GM18873 (cell line): ENCODE measurements around the gene C10orf105.

Experiments
- ATAC-seq: cut with Tn5 transposase; IDR thresholded peaks from one replicate; pipeline ENCODE4 v1.9.1; 2021; ENCODE audit warnings: mild to moderate bottlenecking, moderate library complexity, moderate number of reproducible peaks; ENCODE audit not compliant: unreplicated experiment, low FRiP score

C10orf105 gene

DNA sequence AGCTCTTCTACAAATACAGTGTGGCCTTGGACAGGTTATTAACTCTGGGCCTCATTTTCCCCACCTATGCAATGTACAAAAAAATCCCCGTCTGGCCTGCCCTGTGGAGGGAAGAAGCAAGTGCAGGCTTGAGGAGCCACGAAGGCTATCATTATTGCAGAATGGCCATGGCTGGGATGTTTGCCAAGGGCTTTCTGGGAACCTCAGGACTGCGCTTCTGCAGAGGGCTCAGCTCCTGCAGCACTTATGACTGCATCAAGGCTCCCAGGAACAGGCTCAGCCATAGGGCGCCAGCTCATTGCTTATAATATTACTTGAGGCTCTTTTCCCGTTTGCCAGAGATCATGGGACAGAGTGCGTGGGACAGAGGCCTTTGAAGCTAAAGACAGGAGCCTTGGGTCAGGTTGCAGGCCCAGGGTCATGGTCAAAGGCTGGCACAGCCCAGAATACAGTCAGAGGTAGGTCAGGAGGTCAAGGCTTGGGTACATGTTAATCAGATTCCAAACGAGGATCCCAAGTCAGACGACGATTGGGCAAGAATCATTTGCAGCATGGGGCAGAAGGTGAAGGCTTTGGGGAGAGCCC, 20.6 kb upstream of the C10orf105 start:
- ATAC-seq = no peak

DNA sequence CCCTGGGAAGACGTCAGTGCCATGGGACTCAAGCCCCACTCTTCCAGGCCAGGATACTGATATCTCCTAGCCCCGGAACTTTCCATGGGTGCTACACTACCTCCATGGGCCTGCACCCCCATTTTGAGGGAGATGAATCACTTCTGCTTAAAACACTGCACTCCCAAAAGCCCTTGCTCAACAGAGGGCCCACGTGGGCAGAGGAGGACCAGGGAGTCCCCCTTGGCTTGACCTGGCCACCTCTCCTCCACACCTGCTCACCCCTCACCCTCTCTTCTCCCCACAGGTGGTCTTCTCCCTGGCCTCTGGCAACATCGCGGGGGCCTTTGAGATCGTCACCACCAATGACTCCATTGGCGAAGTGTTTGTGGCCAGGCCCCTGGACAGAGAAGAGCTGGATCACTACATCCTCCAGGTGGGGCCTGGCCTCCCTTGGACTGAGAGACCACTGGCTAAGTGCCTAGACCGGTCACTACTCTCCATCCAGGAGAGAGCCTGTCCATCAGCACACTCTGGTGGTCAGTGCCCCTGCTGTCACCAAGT, 19.9 kb upstream of the C10orf105 start:
- ATAC-seq = no peak

DNA sequence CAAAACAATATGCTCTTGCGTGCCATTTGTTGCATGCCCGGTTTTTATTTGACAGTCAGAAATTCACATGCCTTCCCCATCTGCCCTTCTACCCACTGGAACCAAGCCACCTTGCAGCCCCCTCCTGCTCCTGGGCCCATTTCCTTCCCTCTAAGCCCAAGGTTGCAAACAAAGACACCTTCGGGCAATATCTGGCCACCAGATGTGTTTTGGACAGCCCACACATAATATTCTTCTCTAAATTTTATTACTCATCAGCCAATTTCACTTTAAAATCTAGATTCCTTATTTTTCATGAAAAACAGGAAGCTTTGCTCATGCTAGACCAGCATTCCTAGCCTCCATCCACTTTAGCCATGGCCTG, 18.2 kb upstream of the C10orf105 start:
- no peak for ATAC-seq

DNA sequence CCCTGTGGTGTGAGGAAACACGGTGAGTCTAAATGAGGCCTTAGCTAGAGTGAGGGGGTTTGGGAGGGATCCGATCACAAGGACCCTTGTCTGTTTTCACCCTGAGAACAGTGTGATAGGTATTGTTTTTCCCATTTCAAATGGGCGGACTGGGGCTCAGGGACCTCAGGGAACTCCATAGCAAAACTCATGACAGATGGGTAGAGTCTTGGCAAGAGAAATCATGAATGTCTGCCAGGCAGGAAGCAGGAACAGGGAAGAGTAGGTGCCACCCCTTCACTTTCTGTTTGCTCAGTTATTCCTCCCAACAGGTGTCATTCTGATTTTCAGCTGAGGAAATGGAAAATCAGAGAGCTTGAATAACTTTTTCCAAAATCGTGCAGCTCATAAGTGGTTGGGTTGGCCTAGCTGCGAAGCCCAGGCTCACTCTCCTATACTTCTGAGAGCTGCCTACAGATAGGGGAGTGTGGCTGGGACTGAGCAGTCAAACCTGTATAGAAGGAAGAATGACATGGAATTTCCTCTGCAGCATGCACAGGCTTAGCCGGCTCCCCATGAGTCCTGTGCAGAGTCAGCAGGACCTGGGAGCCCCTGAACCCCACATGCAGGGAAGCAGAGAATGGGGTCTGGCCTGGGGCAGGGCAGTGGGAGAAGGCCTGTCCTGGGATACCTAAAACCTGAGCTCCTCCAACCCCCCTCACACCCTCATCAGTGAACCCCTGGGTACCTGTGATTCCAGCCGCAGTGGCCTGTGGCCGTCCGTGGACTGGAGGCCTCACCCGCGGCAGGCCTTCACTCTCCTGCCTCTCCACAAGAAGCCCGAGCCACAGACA, 17.6 kb upstream of the C10orf105 start:
- ATAC-seq = no peak

DNA sequence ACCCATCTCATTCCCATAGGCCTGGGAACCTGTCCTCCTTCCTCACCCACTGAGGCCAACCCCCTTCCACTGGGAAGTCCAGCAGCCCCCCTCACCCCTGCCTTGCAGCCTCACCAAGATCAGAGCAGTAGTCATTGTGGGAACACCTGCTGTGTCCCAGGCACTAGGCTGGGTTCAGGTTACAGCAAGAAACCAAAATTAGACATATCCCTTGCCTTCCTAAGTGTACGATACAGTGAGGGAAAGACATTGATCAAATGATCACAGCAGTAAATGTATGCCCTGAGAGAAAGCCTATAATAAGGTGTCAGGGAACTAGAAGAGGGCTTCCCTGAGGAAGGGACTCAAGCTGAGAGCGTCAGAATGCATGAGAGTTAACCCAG, 17.0 kb upstream of the C10orf105 start:
- no peak for ATAC-seq

DNA sequence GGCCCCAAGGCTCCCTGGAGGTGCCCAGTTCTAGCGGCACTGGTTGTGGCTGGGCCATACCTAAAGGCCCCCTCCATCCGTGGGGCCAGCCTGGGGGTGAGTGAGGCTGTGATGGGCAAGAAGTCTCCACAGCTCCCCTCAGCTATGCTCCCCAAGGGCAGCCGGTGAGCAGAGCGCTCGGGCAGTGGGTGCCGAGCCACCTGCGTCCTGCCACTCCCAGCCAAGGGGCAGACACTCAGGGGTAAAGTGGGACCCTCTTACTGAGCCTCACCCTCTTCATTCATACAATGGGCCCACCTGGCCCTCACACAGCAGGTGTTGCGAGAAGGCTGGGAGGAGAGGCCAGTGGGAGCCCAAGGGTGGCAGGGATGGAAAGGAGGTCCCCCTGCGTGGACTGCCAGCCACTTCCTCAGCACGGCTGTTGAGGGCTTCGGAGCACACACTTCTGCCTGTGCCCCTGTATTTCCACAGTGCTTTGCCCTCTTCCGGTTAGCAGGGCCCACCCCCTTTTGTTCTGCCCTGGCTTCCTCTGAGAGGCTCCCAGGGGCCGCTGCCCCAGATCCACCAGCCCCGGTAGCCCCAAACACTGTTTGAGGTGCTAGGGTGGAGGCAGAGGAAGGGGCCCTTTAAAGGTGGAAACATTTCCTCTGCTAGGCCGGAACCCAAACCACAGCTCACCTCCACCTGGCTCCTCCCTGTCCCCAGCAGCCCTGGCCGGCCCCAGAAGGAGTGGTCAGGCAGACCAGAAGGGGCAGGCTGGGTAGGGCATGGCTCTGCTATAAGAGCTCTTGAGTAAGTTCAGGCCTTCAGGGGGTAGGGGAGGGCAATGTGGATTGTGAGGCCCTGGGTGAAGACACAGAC, 16.4 kb upstream of the C10orf105 start:
- ATAC-seq = no peak

DNA sequence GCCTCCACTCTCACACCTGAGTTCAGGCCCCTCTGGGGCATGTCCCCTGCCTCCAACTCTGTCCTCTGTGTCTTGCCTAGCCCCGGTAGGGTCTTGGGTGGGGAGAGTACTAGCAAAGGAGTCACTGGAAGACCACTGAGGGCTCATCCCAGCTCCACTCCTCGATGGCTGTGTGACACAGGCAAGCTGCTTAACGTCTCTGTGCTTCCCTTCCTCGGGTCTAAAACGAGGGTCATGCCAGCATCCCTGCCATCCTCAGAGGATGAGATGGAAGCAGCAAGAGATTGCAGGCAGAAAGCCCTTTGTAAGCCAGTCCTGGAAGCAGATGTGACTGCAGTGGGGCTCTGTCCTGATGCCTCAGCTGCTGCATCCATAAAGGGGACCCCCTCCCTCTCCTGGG, 15.2 kb upstream of the C10orf105 start:
- ATAC-seq = no peak

DNA sequence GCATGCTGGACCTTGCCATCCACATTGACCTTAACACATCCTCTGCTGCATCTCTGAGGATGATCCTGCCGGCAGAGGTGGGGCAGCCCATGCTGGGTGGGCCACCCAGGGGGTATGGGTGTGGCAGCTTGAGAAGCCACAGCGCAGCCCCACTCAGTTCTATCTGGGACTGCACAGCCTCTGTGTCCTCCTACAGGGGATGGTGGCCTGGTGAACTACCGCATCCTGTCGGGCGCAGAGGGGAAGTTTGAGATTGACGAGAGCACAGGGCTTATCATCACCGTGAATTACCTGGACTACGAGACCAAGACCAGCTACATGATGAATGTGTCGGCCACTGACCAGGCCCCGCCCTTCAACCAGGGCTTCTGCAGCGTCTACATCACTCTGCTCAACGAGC, 12.2 kb upstream of the C10orf105 start:
- ATAC-seq = no peak

DNA sequence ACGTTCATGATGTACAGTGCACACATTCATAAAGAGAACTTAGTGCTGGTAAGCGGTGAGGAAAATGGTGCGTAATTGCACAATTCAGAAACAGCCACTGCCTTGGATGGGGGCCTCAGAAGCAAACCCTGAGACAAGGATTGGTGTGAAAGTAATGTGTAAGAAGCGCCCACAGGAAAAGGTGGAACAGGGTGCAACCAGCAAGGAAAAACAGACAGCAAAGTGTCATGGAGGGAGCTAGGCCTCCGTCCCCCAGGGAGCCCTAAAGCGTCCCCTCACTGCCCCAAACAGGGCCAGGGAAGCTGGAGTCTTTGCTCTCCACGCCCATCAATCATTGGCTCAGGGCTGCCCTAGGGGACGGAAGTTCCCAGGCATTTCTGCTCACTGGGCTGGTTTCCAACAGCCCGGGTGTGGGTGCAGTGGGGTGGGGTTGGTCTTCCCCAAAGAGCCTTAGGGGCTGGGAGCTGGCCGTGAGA, 9.6 kb upstream of the C10orf105 start:
- no peak for ATAC-seq

DNA sequence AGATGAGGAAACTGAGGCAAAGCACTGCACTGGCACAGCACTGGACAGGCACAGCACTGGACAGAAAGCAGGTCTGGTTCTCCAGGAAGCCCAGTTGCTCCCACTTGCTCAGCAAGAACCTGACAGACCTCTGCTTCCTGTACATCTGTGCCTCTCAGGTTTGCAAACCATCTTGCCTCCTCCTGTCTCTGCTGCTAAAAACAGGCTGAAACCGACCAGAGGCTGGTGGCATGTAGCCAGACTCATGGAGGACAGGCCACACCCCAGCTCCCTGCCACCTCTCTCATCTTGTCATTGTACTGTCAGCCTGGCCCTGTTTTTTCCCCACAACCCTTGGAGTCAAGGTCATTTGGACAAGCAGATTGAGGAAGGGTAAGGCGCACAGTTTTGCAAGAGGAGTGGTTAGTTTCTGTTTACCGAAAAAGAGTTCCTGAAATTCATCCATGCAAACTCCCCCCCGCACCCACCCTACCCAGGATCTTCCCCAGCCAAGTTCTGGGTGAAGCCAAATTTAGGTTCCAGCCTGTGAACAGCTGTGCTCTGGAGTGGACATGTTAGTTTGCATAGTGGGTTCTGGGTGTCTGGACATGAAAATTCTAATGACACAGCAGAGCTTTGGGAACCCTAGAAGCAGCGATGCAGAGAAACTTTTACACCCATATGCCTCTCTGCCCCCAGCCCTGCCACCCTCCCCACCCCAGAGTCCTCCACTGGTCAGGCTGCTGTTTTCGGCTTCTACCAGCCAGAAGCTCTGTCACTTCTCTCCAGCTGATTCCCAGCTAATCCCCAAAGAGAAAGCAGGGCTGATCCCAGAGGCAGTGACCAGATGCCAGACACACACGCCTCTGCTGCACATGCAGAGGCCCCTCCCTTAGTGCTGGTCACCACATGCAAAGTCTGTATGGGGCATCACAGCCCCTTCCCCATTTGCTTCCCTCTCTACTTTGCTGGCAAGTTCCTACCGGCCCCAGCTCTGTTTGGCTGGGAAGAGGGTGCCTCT, 8.5 kb upstream of the C10orf105 start:
- peak; percentile 43 for ATAC-seq

DNA sequence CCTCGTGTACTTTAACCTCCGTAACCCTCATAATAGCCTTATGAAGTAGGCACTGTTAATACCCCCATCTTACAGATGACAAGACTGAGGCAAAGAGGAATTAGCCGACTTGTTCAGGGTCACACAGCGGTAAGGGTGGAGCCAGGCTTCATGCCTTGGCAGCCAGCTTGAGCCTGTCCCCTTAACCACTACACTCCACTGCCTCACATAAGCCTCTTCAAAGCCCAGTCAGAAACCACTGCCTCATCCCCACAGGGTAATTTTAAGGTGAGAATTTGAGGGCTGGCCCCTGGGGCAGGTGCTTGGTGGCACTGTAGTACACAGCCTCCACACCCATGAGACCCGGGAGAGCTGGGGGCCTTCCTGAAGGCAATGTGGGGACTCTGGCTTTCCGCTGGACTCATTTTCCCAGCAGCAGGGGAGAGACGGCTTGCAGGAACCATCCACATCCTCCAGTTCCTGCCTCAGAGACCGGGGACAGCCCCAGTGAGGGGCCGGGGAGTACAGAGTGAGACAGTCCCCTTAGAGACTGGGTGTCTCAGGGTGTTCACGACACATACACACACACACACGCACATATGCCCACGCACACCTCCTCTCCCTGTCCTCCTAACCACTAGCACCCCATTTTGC, 7.6 kb upstream of the C10orf105 start:
- peak; percentile 30 for ATAC-seq

DNA sequence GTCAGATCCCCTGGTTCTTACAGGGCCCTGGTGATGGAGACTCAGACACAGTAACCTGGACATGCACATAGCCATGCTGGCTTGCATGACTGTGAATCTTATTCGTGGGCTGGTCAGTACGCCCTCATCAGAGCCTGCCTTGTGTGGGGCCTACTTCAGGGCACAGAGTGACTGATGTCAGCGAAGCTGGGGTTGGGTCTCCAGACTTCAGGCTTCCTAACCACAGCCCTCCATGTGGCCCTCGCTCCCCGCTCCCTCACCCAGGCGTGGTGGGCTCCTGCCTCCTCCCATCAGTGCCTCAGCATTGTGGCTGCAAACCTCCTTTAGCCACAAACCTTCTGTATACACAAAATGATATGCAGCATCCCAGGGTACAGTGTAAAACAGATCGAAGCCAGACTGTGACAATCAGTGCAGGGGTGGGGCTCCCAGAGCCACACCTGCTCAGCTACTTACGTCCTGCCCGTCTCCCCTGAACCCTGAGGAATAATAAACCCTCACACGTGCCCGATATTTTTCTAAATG, 7.1 kb upstream of the C10orf105 start:
- no peak for ATAC-seq

DNA sequence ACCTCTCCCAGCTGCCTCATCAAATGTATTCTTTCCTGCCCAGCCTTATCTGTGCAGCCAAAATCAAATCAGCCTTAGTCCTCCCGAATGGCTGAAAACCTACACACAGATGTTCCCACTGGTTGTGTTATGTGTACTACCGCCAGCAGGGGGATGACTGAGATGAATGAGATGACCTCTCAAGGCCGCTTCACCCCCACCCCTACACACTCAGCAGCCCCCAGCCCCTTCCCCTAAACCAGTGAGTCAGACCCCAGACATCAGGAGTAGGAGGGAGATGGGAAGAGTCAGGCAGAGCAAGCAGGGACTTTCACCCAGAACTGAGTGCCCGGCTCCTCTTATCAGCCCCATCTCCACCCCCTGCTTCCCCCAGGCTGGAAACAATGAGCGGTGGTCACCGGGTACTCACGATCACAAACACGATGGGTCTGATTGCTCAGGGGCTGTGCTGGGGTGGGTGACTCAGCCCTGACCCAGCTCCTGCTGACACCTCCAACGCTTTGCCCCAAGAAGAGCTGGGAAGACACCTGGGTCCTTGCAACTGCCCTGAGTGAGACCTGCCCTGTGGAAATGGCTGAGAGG, 6.5 kb upstream of the C10orf105 start:
- no peak for ATAC-seq

DNA sequence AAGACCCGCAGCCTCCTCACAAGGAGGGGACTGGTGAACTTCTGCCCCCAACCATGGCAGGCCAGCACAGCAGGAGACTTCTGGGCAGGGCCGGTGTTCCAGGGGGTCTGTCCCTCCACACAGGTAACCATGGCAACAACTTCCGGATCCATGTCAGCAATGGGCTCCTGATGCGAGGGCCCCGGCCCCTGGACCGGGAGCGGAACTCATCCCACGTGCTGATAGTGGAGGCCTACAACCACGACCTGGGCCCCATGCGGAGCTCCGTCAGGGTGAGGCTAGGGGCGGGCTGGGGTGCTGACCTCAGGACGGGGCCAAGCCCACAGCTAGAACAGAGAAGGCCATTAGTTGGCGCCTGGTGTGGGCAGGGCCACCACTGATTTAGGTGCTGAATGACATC, 5.7 kb upstream of the C10orf105 start:
- ATAC-seq = no peak

DNA sequence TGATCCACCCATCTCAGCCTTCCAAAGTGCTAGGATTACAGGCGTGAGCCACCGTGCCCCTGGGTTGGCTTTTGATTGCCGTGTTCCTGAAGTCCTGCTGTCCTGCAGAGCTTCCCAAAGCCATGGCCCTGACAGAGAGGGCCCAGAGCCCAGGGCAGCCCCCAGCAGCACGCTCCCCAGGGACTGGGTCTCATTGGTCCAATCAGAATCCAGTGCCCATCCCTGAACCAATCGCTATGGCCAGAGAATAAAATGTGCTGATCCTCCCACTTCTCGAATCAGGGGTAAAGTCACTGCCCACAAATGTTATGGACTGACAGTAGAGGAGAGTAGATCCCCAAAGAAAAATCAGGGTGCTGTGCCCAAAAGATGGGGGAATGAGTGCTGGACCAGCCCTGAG, 5.0 kb upstream of the C10orf105 start:
- no peak for ATAC-seq

DNA sequence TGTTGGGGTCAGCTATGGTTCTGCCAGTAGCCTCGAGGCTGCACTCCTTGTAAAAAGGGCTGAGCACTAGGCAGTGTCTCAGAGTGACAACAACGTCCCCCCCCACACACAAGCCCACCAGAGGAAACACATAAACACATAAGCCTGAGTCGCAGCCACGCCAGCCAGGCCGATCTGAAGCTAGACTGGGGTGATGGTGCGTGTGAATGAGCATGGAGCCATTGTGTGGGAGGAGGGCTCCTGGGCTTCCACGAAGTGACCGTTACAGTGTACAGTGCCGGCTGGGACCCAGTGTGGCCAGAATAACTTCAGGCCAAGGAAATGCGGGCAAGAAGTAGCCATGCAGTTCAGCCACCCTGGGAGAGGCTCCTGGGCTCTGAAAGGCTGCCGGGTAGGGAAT, 3.7 kb upstream of the C10orf105 start:
- no peak for ATAC-seq

DNA sequence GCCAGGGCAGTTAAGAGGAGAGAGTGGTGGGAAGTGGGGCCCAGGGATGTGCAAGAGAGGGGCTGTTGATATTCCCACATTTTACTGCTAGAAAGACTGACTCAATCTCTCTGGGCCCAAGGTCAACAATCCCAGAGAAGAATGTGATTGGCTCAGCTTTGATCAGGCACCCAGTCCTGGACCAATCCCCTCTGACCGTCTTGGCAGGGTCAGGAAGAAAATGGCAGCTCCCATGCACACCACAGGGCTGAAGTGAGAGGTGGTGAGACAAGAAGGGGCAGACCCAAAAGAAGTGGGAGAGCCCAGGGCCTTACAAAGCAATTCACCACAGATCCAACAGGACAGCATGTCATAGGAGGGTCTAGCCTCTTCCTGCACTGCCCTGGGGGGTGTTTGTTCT, 3.3 kb upstream of the C10orf105 start:
- ATAC-seq = no peak

DNA sequence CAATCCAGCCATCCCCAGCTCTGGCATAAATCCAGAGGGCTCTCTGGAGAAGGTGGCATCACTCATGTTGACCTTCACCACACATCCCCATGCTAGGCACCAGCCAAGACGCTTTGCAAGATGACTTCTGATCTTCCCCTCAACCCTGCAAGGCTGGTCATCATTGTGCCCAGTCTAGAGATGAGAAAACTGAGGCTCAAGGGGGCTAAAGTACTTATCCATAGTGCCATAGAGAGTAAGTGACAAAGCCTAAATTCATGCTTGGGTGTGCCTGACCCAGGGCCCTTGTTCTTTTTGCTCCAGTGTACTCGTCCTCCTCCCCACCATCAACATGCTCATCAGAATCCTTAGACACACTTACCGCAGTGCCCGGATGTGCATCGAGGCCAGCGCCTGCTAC, 1.7 kb upstream of the C10orf105 start:
- no peak for ATAC-seq

DNA sequence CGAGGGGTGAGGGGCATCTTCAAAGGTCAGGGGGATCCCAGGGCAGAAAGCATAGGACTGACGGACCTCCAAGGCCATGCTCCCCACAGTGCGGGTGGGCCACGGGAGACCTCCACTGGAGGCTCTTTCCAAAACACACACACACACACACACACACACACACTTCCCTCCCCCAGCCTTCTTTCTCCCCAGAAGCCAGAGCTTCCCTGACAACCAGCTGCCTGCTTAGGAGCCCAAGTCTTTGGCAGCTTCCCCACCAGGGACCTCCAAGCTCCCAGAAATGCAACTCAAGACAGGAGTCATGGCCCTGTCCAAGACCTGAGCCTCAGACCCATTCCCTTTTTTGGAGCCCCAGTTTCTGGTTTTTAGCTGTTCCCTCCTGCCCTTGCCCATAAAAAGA, 710 bp upstream of the C10orf105 start:
- ATAC-seq = no peak
